Subcutaneous adipose tissue (tissue), 4 donors: ENCODE data around the gene ASB5. TPM values are rescaled to one million over a fixed set of nuclear protein-coding genes. Genes with fewer than 3 reads are reported as not detected.

ENCODE experiments used
- total RNA-seq, 4 donors: library from RNA; depleted of rRNA; stranded (reverse); fragments of >200 nt; gene quantifications; one replicate each; pipeline ENCODE4 v1.1.0, GENCODE V29; 2016
- TF ChIP-seq, protein P1 (sequence below): fragments of 450-650 bp; IDR thresholded peaks from one replicate; pipeline ENCODE4 v1.5.1; 2016; ENCODE audit warnings: low read depth, mild to moderate bottlenecking, control low read depth, antibody characterized with exemption, moderate library complexity

The ASB5 gene
- total RNA-seq, 4 donors from 2014 or later = not detected

- TF ChIP-seq, protein P1, sequence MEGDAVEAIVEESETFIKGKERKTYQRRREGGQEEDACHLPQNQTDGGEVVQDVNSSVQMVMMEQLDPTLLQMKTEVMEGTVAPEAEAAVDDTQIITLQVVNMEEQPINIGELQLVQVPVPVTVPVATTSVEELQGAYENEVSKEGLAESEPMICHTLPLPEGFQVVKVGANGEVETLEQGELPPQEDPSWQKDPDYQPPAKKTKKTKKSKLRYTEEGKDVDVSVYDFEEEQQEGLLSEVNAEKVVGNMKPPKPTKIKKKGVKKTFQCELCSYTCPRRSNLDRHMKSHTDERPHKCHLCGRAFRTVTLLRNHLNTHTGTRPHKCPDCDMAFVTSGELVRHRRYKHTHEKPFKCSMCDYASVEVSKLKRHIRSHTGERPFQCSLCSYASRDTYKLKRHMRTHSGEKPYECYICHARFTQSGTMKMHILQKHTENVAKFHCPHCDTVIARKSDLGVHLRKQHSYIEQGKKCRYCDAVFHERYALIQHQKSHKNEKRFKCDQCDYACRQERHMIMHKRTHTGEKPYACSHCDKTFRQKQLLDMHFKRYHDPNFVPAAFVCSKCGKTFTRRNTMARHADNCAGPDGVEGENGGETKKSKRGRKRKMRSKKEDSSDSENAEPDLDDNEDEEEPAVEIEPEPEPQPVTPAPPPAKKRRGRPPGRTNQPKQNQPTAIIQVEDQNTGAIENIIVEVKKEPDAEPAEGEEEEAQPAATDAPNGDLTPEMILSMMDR = no peak
Observed at GRCh38 chr4:176262243-176262642, 6.8 kb downstream of the ASB5 start.

- TF ChIP-seq, protein P1 = no peak
Observed at GRCh38 chr4:176261481-176261880, 7.5 kb downstream of the ASB5 start.

DNA sequence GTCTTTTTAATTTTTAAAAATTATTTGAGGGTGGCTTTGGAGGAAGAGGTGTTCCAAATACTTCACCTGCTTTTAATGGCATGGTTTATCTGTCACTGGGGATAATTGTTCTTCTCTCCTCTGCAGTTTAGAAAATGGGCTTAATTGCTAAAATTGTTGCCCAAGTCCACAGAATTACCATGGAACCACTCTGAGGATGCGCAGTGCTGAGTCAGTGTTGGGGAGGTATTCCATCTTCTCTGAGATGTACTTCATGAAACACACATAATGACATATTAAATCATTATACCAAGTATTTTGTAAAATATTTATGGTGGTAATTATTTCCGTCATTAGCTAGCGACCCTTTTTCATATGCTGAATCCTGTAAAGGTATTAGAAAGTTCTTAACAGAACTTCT is 8.0 kb downstream of the ASB5 start:
- TF ChIP-seq, protein P1 = no peak

GRCh38 chr4:176259330-176260090 is 9.5 kb downstream of the ASB5 start:
- TF ChIP-seq, protein P1 = no peak

- TF ChIP-seq, protein P1 = no peak
Observed at GRCh38 chr4:176258135-176258534, 10.9 kb downstream of the ASB5 start.

DNA sequence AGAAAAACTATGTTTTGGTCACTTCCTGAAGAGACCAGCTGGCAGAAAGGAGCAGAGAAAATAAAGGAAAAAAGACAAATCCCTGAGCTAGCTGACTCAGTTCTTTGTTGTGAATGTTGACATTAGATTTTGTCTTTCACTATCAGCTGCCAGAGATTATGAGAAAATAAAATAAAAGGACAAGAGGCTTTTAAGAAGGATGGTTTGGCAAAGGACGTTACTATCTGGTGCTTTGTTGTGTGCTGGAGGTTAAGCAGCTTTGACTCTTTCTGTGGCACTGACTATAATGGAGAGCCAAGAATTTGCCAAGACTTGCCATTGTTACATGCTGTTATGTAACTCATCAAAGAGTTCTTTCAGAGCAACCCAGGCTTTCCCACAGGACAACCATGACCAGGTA is 12.1 kb downstream of the ASB5 start:
- TF ChIP-seq, protein P1 = no peak

DNA sequence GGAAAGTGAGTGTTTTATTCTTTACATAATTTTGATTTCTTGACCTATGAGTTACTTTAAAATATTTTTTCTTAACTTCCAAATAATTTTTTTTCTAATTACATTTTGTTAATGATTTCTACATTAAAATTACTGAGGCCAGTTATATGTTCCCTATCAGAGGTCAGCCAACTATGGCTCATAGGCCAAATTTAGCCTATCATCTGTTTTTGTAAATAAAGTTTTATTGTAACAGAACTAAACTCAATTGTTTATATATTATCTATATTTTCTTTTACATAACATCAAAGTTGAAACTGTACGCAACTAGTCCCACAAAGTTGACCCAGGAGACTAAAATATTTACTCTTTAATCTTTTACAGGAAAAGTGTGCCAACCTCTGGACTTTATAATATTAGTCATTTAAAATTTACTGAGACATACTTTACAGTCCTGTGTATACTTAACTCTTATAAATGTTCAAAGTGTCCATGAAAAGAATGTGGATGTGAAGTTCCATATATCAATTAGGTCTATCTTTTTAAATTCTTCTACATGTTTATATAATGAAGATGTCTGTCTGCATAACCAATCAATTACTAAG is 26.2 kb downstream of the ASB5 start:
- TF ChIP-seq, protein P1 = no peak
